Measurements from ENCODE around the gene MAPK1IP1L.

- TF ChIP-seq CTCF (IDR thresholded peaks at IDR 0.05): no peak
- TF ChIP-seq POLR2A (IDR thresholded peaks at IDR 0.05): no peak
These were observed 65.0 kb downstream of the MAPK1IP1L start for GRCh38 chr14:55116246-55117030.
